ENCODE results near the gene PSAT1.

GRCh38 chr9:78296201-78296892 lies 578 bp upstream of the PSAT1 start:
- TF ChIP-seq, protein P1, sequence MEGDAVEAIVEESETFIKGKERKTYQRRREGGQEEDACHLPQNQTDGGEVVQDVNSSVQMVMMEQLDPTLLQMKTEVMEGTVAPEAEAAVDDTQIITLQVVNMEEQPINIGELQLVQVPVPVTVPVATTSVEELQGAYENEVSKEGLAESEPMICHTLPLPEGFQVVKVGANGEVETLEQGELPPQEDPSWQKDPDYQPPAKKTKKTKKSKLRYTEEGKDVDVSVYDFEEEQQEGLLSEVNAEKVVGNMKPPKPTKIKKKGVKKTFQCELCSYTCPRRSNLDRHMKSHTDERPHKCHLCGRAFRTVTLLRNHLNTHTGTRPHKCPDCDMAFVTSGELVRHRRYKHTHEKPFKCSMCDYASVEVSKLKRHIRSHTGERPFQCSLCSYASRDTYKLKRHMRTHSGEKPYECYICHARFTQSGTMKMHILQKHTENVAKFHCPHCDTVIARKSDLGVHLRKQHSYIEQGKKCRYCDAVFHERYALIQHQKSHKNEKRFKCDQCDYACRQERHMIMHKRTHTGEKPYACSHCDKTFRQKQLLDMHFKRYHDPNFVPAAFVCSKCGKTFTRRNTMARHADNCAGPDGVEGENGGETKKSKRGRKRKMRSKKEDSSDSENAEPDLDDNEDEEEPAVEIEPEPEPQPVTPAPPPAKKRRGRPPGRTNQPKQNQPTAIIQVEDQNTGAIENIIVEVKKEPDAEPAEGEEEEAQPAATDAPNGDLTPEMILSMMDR (conservative IDR thresholded peaks at IDR 0.05; ENCODE audit: low read depth, low read length), result no peak
- no peak for TF ChIP-seq EZH2 (IDR thresholded peaks at IDR 0.05; ENCODE audit: low read length, unreplicated experiment)
- TF ChIP-seq EZH2phosphoT487 (IDR thresholded peaks at IDR 0.05; ENCODE audit: borderline replicate concordance, low read length), result no peak
